MCF 10A (cell line): ENCODE data around the gene EDAR. TPM values are rescaled to one million over a fixed set of nuclear protein-coding genes. Genes with fewer than 3 reads are reported as not detected.

Source experiments
- BruUV-seq: library from RNA; stranded (reverse); fragments of 400-500 nt; replicated peaks from 2 replicates; lab custom pipeline; 2021; lab: Mats Ljungman, UMichigan
- CTCF ChIA-PET: fragments of 300-600 bp; sonication (Branson Sonifier 250); formaldehyde crosslinking; extraction: SDS; loops from one replicate; lab custom pipeline; 2021; ENCODE audit warnings: antibody characterized with exemption, inconsistent platforms; lab: Yijun Ruan, JAX
- POLR2A ChIA-PET: fragments of 300-600, 350-650 bp; sonication (Branson Sonifier 250); formaldehyde crosslinking; extraction: SDS; loops from one replicate; lab custom pipeline; 2020; ENCODE audit warnings: antibody characterized with exemption, inconsistent platforms; lab: Yijun Ruan, JAX
- DNase-seq: peaks from one replicate; pipeline ENCODE4 v3.0.0-alpha.2; 2018; ENCODE audit not compliant: unreplicated experiment
- H3K27ac Mint-ChIP-seq: one replicate; pipeline ENCODE4 v1.8.0; 2022; ENCODE audit warnings: mild to moderate bottlenecking, low read depth, mixed read lengths; ENCODE audit not compliant: unreplicated experiment
- H3K27me3 Mint-ChIP-seq: one replicate; pipeline ENCODE4 v1.8.0; 2022; ENCODE audit warnings: mixed read lengths; ENCODE audit not compliant: insufficient read depth, unreplicated experiment
- H3K36me3 Mint-ChIP-seq: one replicate; pipeline ENCODE4 v1.8.0; 2022; ENCODE audit warnings: mild to moderate bottlenecking, moderate library complexity, mixed read lengths; ENCODE audit not compliant: insufficient read depth, unreplicated experiment
- H3K4me1 Mint-ChIP-seq: one replicate; pipeline ENCODE4 v1.8.0; 2022; ENCODE audit warnings: mixed read lengths; ENCODE audit not compliant: insufficient read depth, unreplicated experiment
- H3K4me3 Mint-ChIP-seq: one replicate; pipeline ENCODE4 v1.8.0; 2022; ENCODE audit warnings: mild to moderate bottlenecking, moderate library complexity, mixed read lengths; ENCODE audit not compliant: unreplicated experiment
- H3K9me3 Mint-ChIP-seq: one replicate; pipeline ENCODE4 v1.8.0; 2022; ENCODE audit warnings: mixed read lengths; ENCODE audit not compliant: unreplicated experiment
- intact Hi-C: fragments of 100-400 bp; cut with micrococcal nuclease; formaldehyde crosslinking; loops from 2 replicates; pipeline ENCODE4 v1.14.1; 2022
- total RNA-seq: library from RNA; stranded (reverse); gene quantifications from 2 replicates; pipeline ENCODE4 v1.2.3, GENCODE V29; 2022
- TF ChIP-seq, protein P1 (sequence below): fragments of 200-600 bp; IDR thresholded peaks from one replicate; pipeline ENCODE4 v1.8.0; 2022; ENCODE audit warnings: antibody characterized with exemption, mild to moderate bottlenecking; ENCODE audit not compliant: unreplicated experiment

The EDAR gene
- total RNA-seq, 1 experiment from 2014 or later: 0.14 TPM

GRCh38 chr2:109028738-109029489, 39.9 kb upstream of the EDAR start:
- POLR2A ChIA-PET: no interaction called here
- Mint-ChIP-seq H3K4me1 (no peaks in the 10 kb centered on the region), H3K27ac (no peak overlapping the region), H3K27me3 (no peaks in the 10 kb centered on the region), H3K36me3 (no peaks in the 10 kb centered on the region), H3K4me3 (no peak overlapping the region), H3K9me3 (no peaks in the 10 kb centered on the region)
- TF ChIP-seq, protein P1, sequence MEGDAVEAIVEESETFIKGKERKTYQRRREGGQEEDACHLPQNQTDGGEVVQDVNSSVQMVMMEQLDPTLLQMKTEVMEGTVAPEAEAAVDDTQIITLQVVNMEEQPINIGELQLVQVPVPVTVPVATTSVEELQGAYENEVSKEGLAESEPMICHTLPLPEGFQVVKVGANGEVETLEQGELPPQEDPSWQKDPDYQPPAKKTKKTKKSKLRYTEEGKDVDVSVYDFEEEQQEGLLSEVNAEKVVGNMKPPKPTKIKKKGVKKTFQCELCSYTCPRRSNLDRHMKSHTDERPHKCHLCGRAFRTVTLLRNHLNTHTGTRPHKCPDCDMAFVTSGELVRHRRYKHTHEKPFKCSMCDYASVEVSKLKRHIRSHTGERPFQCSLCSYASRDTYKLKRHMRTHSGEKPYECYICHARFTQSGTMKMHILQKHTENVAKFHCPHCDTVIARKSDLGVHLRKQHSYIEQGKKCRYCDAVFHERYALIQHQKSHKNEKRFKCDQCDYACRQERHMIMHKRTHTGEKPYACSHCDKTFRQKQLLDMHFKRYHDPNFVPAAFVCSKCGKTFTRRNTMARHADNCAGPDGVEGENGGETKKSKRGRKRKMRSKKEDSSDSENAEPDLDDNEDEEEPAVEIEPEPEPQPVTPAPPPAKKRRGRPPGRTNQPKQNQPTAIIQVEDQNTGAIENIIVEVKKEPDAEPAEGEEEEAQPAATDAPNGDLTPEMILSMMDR: no peak
- no peak for DNase-seq
- intact Hi-C loops: no loop called here
- CTCF ChIA-PET: no interaction called here
- BruUV-seq: no TSS peak

DNA sequence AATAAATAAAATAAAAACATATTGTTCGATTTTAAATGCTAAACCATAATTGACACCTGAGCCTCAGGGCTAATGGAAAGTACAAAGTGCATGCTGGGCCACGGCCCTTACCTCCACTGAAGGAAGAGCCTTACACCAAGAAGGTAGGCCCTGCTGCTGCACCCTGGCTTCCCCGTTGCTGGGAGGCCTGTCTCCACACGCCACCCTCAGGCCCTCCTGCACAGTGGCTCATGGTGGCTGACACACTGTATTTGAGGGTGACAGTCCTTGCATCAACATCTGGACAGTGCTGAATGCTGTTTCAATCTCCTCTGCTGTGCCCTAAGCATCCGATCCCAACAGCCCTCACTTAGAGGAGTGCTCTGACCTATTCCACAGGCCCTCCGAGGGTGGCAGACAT, 39.3 kb upstream of the EDAR start:
- Mint-ChIP-seq H3K4me3 (no peak overlapping the region), H3K27me3 (no peaks in the 10 kb centered on the region), H3K9me3 (no peaks in the 10 kb centered on the region), H3K4me1 (no peaks in the 10 kb centered on the region), H3K36me3 (no peaks in the 10 kb centered on the region), H3K27ac (no peak overlapping the region)
- no TSS peak for BruUV-seq
- DNase-seq: no peak
- ChIA-PET CTCF (no interaction called here), POLR2A (no interaction called here)
- TF ChIP-seq, protein P1: no peak
- intact Hi-C loops: no loop called here

- H3K4me1 Mint-ChIP-seq: no peaks in the 10 kb centered on the region
- H3K9me3 Mint-ChIP-seq: no peaks in the 10 kb centered on the region
- no peak overlapping the region for H3K27ac Mint-ChIP-seq
- H3K4me3 Mint-ChIP-seq: no peak overlapping the region
- no peak for DNase-seq
- ChIA-PET CTCF (interaction anchor here (0.6 to 0.7 kb wide), 2 partner anchors 25 to 178 kb away, joined by 3 read pairs; no protein-coding TSS in a partner anchor), POLR2A (no interaction called here)
- H3K36me3 Mint-ChIP-seq: no peaks in the 10 kb centered on the region
- TF ChIP-seq, protein P1: no peak
- no peaks in the 10 kb centered on the region for H3K27me3 Mint-ChIP-seq
- no TSS peak for BruUV-seq
- intact Hi-C loops: no loop called here
Observed at GRCh38 chr2:109027702-109028101, 38.7 kb upstream of the EDAR start.

DNA sequence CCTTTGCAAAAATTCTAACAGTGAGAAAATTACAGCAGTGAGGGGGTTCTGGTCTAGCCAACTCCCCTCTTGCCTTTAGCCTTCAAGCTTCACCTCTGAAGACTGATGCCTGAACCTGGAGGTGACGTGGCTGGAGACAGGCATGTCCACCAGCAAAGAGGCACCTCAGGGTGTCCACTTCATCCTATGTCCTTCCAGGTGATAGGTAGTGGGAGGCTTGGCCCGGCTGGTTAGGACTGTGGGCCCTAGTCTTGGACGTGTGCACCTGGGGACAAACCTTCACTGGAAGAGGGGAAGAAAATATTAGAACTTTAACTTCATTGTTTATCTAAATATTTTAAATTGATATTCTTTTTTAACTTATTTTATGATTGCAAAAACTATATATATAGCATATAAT, 35.5 kb upstream of the EDAR start:
- H3K27ac Mint-ChIP-seq: no peak overlapping the region
- intact Hi-C loops: no loop called here
- H3K4me3 Mint-ChIP-seq: no peak overlapping the region
- H3K4me1 Mint-ChIP-seq: no peaks in the 10 kb centered on the region
- DNase-seq: no peak
- H3K27me3 Mint-ChIP-seq: peaks cover 25% of the 10 kb centered on the region
- no peaks in the 10 kb centered on the region for H3K9me3 Mint-ChIP-seq
- ChIA-PET CTCF (no interaction called here), POLR2A (no interaction called here)
- BruUV-seq: no TSS peak
- H3K36me3 Mint-ChIP-seq: no peaks in the 10 kb centered on the region
- TF ChIP-seq, protein P1: no peak
